ENCODE data around the gene GNB1.
"Not testable (repeated sequence)": the region's sequence is repeated elsewhere in the genome, so short reads cannot be mapped to it uniquely, and the experiment has no call there.

The GNB1 gene

DNA sequence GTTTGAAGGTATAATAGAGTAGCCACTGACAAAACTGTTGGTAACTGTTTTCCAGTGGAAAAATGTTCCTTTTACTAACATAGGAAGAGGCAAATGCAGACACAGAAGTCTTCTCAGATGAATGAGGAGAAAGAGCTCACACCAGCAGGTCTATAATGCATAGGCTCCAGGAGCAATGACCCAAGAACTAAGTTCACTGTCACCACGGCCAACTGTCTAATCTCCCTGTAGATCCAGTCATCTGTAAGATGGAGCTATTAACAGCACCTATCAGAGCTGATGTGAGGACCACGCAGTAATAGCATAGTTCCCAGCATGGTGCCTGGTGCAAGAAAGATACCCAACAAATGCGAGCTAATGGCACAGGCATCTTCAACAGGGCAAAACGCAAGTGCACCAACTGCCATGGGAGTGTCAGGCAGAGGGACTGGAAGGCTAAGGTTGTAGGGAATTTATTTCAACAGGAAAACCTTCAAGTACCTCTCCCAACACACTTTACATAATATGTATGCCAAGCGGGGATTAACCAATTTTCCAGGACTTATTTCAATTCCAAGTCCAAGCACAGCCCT, 12.9 kb downstream of the GNB1 start:
- Histone ChIP-seq H3K27ac (ENCODE audit: low read length) (no peak overlapping the region), H3K36me3 (ENCODE audit: insufficient read depth, low read depth, low read length) (peaks cover 51% of the 10 kb centered on the region)

DNA sequence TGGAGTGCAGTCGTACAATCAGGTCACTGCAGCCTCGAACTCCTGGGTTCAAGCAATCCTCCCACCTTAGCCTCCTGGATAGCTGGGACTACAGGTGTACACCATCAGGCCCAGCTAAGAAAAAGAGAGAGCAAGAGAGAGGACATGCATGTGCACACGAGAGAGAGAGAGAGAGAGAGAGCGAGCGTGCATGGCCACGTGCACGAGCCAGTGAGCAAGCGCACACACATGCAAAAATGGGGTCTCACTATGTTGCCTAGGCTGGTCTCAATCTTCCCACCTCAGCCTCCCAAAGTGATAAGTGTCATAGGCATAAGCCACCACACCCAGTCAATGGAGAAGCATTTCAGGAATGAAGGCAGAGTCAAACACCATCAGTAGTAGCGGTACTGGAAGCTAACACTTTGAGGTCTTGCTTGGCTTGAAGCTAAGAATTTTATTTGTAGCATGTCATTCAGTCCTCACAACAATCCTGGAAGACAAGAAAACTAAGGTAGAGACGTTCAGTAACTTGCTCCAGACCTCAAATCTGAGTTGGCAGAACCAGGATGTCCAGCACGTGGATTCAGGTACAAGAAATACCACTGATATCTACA, 14.5 kb downstream of the GNB1 start:
- H3K36me3 ChIP-seq (ENCODE audit: insufficient read depth, low read depth, low read length): peaks cover 52% of the 10 kb centered on the region
- no peak overlapping the region for H3K9ac ChIP-seq (ENCODE audit: low read depth, low read length)
- H3K4me1 ChIP-seq (ENCODE audit: insufficient read depth, low read length): no peaks in the 10 kb centered on the region

More for the DNA sequence above, 12.9 kb downstream of the GNB1 start:
- Histone ChIP-seq H3K9me3 (ENCODE audit: insufficient read depth, low read depth, low read length) (peaks cover 6% of the 10 kb centered on the region), H3K4me1 (ENCODE audit: insufficient read depth, low read length) (0 out of 2 replicates have a peak, but pooled peaks cover 3% of the 10 kb centered on the region), H3K9ac (ENCODE audit: low read depth, low read length) (no peak overlapping the region), H3K27me3 (ENCODE audit: insufficient read depth, low read length) (no peaks in the 10 kb centered on the region), H3K4me3 (ENCODE audit: low read length) (no peak overlapping the region)

DNA sequence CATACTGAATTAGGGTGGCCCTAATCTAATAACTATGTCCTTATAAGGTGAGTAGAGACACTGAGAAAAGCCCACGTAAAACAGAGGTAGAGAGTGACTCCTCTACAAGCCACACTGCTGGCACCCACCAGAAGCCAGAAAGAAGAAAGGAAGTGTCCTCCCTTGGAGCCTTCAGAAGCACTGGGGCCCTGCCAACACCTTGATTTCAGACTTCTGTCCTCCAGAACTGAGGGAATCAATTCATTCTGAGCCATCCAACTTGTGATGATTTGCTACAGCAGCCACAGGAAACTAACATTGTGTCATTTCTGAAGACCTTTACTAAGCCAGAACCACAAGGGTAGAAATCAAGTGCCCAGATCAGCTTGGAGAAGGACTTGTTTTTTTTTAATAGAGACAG, 15.0 kb downstream of the GNB1 start:
- peaks cover 52% of the 10 kb centered on the region for H3K36me3 ChIP-seq (ENCODE audit: insufficient read depth, low read depth, low read length)
- peaks cover 6% of the 10 kb centered on the region for H3K9me3 ChIP-seq (ENCODE audit: insufficient read depth, low read depth, low read length)
- H3K4me1 ChIP-seq (ENCODE audit: insufficient read depth, low read length): no peaks in the 10 kb centered on the region
- no peaks in the 10 kb centered on the region for H3K27me3 ChIP-seq (ENCODE audit: insufficient read depth, low read length)
- H3K9ac ChIP-seq (ENCODE audit: low read depth, low read length): no peak overlapping the region
- H3K27ac ChIP-seq (ENCODE audit: low read length): no peak overlapping the region
- no peak overlapping the region for H3K4me3 ChIP-seq (ENCODE audit: low read length)

More for the DNA sequence above, 14.5 kb downstream of the GNB1 start:
- Histone ChIP-seq H3K4me3 (ENCODE audit: low read length) (no peak overlapping the region), H3K27me3 (ENCODE audit: insufficient read depth, low read length) (no peaks in the 10 kb centered on the region), H3K27ac (ENCODE audit: low read length) (no peak overlapping the region), H3K9me3 (ENCODE audit: insufficient read depth, low read depth, low read length) (peaks cover 6% of the 10 kb centered on the region)

DNA sequence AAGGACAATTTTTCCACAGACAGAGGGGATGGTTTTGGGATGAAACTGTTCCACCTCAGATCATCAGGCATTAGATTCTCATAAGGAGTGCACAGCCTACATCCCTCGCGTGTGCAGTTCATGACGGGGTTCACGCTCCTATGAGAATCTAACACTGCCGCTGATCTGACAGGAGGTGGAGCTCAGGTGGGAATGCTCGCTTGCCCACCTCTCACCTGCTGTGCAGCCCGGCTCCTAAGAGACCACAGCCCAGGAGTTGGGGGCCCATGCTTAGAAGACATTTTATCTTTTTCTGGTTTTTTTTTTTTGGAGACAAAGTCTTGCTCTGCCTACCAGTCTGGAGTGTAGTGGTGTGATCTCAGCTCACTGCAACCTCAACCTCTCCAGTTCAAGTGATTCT, 16.0 kb downstream of the GNB1 start:
- peaks cover 6% of the 10 kb centered on the region for H3K9me3 ChIP-seq (ENCODE audit: insufficient read depth, low read depth, low read length)
- H3K9ac ChIP-seq (ENCODE audit: low read depth, low read length): no peak overlapping the region
- no peaks in the 10 kb centered on the region for H3K4me1 ChIP-seq (ENCODE audit: insufficient read depth, low read length)
- H3K4me3 ChIP-seq (ENCODE audit: low read length): no peak overlapping the region
- peaks cover 57% of the 10 kb centered on the region for H3K36me3 ChIP-seq (ENCODE audit: insufficient read depth, low read depth, low read length)
- no peak overlapping the region for H3K27ac ChIP-seq (ENCODE audit: low read length)
- H3K27me3 ChIP-seq (ENCODE audit: insufficient read depth, low read length): no peaks in the 10 kb centered on the region

DNA sequence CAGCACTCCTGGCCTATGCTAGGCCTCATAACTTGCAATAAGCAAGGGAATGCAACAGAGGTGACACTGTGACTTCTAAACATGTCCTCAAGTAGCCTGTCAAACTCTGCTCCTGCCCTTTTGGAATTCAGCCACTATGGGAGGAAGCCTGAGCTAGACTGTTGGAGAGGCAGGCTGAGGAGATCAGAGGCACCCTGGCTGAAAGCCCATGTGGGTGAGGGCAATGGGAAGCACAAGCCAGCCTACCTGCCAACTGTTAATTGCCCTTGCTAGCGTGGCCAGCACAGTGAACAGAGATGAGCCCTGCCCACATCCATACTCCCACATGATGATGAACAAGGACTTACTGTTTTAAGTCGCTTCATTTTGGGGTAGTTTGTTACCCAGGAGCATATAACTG, 17.7 kb downstream of the GNB1 start:
- no peaks in the 10 kb centered on the region for H3K4me1 ChIP-seq (ENCODE audit: insufficient read depth, low read length)

DNA sequence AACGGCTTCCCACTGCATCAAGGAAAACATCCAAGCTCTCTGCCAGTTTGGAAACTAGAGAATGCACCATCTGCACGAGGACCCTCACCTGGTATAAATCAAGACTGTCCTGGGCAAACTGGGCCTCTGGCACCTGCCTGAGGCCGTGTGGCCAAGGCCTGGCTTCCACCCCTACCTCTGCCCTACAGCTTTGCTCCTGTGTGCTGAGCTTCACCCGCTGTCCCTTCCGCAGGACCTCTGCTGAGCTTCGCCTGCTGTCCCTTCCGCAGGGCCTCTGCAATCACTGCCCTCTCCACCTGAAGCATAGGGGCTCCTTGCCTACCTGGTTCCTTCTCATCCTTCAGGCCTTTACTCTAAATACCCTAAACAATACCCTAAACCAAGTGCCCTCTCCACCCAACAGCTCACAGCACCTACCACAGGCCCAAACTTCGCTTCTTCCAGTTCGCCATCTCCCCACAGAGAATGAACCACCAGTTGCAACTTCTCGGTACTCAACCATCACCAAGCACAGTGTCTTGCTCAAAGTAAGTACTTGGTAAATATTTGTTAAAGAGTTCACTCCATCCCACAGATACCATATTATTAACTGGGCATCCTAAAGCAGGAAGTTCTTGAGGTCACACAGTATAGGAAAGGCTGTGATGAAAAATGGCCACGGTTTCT, 18.4 kb downstream of the GNB1 start:
- Histone ChIP-seq H3K9ac (ENCODE audit: low read depth, low read length) (no peak overlapping the region), H3K4me1 (ENCODE audit: insufficient read depth, low read length) (no peaks in the 10 kb centered on the region), H3K36me3 (ENCODE audit: insufficient read depth, low read depth, low read length) (peaks cover 40% of the 10 kb centered on the region), H3K27ac (ENCODE audit: low read length) (no peak overlapping the region), H3K9me3 (ENCODE audit: insufficient read depth, low read depth, low read length) (peaks cover 6% of the 10 kb centered on the region), H3K4me3 (ENCODE audit: low read length) (no peak overlapping the region), H3K27me3 (ENCODE audit: insufficient read depth, low read length) (no peaks in the 10 kb centered on the region)

More for the DNA sequence above, 17.7 kb downstream of the GNB1 start:
- Histone ChIP-seq H3K9me3 (ENCODE audit: insufficient read depth, low read depth, low read length) (peaks cover 6% of the 10 kb centered on the region), H3K4me3 (ENCODE audit: low read length) (no peak overlapping the region), H3K9ac (ENCODE audit: low read depth, low read length) (no peak overlapping the region), H3K36me3 (ENCODE audit: insufficient read depth, low read depth, low read length) (peaks cover 47% of the 10 kb centered on the region), H3K27ac (ENCODE audit: low read length) (no peak overlapping the region), H3K27me3 (ENCODE audit: insufficient read depth, low read length) (no peaks in the 10 kb centered on the region)

DNA sequence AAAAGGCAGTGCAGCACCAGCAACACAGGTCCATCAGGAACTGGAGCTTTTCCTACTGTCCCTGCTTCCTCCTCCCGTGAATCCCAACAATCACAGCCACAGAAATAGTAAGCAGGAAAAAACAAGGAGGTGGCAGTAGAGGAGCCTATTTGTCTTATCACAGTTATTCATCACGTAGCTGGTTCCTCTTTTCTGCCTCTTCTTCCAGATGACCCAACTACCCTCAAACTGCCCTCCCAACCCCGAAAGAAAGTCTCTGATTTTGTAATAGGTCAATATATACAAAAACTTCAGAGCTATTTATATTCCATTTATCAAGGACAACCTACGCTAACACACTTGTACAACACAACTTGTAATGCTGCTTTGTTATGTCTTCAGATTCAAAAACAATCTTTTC, 21.4 kb downstream of the GNB1 start:
- Histone ChIP-seq H3K27me3 (ENCODE audit: insufficient read depth, low read length) (no peaks in the 10 kb centered on the region), H3K4me1 (ENCODE audit: insufficient read depth, low read length) (no peaks in the 10 kb centered on the region), H3K9ac (ENCODE audit: low read depth, low read length) (no peak overlapping the region), H3K4me3 (ENCODE audit: low read length) (no peak overlapping the region), H3K27ac (ENCODE audit: low read length) (no peak overlapping the region), H3K36me3 (ENCODE audit: insufficient read depth, low read depth, low read length) (peaks cover 16% of the 10 kb centered on the region), H3K9me3 (ENCODE audit: insufficient read depth, low read depth, low read length) (no peaks in the 10 kb centered on the region)

DNA sequence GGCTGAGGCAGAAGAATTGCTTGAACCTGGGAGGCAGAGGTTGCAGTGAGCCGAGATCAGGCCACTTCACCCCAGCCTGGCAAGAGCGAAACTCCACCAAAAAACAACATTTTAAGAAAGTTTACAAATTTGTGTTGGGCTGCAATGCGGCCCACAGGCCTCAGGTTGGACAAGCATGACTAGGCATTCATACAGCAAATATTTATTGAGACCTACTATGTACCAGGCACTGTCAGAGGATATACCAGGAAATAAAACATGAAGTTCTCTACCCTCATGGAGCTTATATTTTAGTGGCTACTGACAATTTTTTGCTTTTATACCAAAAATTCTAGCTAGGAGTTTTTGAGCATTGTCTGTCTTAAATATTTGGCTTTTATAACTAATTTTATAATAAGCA, 23.7 kb downstream of the GNB1 start:
- Histone ChIP-seq H3K4me3 (ENCODE audit: low read length) (no peak overlapping the region), H3K9me3 (ENCODE audit: insufficient read depth, low read depth, low read length) (no peaks in the 10 kb centered on the region), H3K27ac (ENCODE audit: low read length) (no peak overlapping the region), H3K4me1 (ENCODE audit: insufficient read depth, low read length) (no peaks in the 10 kb centered on the region), H3K9ac (ENCODE audit: low read depth, low read length) (no peak overlapping the region), H3K27me3 (ENCODE audit: insufficient read depth, low read length) (no peaks in the 10 kb centered on the region), H3K36me3 (ENCODE audit: insufficient read depth, low read depth, low read length) (peaks cover 11% of the 10 kb centered on the region)

DNA sequence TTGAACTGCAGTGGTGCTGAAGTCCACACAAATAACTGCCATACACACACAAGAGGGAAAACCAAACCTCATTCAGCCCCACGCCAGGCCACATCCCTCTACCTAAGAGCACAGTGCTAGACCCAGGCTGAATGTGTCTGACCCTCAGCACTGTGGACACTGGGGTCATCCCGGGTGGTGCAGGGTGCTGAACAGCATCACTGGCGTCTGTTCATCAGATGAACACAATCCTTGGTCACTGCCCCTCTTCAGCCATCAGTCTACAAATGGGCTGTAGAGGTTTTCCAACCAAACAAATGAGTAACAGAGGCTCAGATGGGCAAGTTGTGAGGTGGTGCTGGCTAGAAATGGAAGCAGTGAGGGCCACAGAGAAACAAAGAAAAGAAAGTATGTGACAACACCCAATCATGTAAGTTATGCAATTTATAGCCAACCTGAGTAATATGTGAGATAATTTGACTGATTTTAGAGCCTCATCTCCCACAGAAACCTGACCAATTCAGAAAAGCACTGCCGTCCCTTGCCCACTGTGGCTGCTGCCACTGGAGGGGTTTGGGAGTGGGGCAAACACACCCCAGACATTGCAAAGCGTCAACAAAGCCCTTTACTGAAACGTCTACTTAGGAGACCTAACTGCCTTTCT, 27.9 kb downstream of the GNB1 start:
- Histone ChIP-seq H3K27ac (ENCODE audit: low read length) (no peak overlapping the region), H3K4me3 (ENCODE audit: low read length) (no peak overlapping the region), H3K4me1 (ENCODE audit: insufficient read depth, low read length) (peaks cover 2% of the 10 kb centered on the region; the same call in 1 of the 2 replicates), H3K27me3 (ENCODE audit: insufficient read depth, low read length) (no peaks in the 10 kb centered on the region), H3K9me3 (ENCODE audit: insufficient read depth, low read depth, low read length) (no peaks in the 10 kb centered on the region), H3K9ac (ENCODE audit: low read depth, low read length) (no peak overlapping the region), H3K36me3 (ENCODE audit: insufficient read depth, low read depth, low read length) (peaks cover 6% of the 10 kb centered on the region; the same call in 1 of the 2 replicates)

DNA sequence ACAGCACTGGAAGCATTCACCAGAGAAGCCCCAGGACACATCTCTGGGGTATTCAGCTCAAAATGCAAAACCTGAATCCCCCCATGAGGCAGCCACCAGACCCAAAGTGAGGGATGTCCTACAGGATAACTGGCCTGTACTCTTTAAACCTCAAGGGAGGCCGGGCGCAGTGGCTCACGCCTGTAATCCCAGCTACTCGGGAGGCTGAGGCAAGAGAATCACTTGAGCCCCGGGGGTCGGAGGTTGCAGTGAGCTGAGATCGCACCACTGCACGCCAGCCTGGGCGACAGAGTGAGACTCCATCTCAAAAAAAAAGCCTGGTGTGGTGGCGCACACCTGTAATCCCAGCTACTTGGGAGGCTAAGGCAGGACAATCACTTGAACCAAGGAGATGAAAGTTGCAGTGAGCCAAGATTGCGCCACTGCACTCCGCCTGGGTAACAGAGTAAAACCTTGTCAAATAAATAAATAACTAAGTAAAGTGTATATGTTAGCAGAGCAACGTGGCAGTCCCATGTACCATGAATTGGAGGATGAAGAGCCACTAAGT, 29.1 kb downstream of the GNB1 start:
- H3K27ac ChIP-seq (ENCODE audit: low read length); H3K27me3 ChIP-seq (ENCODE audit: insufficient read depth, low read length); H3K4me1 ChIP-seq (ENCODE audit: insufficient read depth, low read length); H3K9me3 ChIP-seq (ENCODE audit: insufficient read depth, low read depth, low read length); H3K4me3 ChIP-seq (ENCODE audit: low read length); H3K9ac ChIP-seq (ENCODE audit: low read depth, low read length): not testable (repeated sequence)
- H3K36me3 ChIP-seq (ENCODE audit: insufficient read depth, low read depth, low read length): peaks cover 18% of the 10 kb centered on the region

DNA sequence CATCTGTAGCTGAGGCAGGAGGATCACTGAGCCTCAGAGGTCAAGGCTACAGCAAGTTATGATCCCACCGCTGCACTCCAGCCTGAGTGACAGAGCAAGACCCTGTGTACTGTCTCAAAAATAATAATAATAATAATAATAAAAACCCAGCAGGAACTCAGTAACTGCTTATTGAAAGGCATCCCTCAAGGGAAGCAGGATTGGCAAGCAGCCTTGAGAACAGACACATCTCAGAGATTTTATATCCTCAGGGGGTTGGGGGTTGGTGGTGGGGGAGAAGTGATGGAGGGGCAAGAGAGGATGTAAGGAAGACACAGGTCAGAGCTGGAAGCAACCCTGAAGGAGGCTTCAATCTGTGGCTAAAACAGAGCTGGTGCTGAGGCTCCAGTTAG, 29.6 kb downstream of the GNB1 start:
- peaks cover 18% of the 10 kb centered on the region for H3K36me3 ChIP-seq (ENCODE audit: insufficient read depth, low read depth, low read length)
- peaks cover 2% of the 10 kb centered on the region; the same call in 1 of the 2 replicates for H3K4me1 ChIP-seq (ENCODE audit: insufficient read depth, low read length)
- no peaks in the 10 kb centered on the region for H3K27me3 ChIP-seq (ENCODE audit: insufficient read depth, low read length)
- H3K27ac ChIP-seq (ENCODE audit: low read length): no peak overlapping the region
- no peak overlapping the region for H3K9ac ChIP-seq (ENCODE audit: low read depth, low read length)
- H3K4me3 ChIP-seq (ENCODE audit: low read length): no peak overlapping the region
- H3K9me3 ChIP-seq (ENCODE audit: insufficient read depth, low read depth, low read length): no peaks in the 10 kb centered on the region
